Myocyte (in vitro differentiated cells): ENCODE measurements around the gene SLC16A12. TPM values are rescaled to one million over a fixed set of nuclear protein-coding genes. Genes with fewer than 3 reads are reported as not detected.
"Not testable (repeated sequence)": the region's sequence is repeated elsewhere in the genome, so short reads cannot be mapped to it uniquely, and the experiment has no call there.

ENCODE experiments used
- DNase-seq: peaks from one replicate; pipeline ENCODE4 v3.0.0-alpha.2; 2012; ENCODE audit warnings: low read depth
- total RNA-seq: library from RNA; depleted of rRNA; stranded (reverse); fragments of >200 nt; gene quantifications from 2 replicates; pipeline ENCODE4 v1.2.3, GENCODE V29; 2014

The SLC16A12 gene
- total RNA-seq, 1 donor from 2014 or later = 0.24 TPM

DNA sequence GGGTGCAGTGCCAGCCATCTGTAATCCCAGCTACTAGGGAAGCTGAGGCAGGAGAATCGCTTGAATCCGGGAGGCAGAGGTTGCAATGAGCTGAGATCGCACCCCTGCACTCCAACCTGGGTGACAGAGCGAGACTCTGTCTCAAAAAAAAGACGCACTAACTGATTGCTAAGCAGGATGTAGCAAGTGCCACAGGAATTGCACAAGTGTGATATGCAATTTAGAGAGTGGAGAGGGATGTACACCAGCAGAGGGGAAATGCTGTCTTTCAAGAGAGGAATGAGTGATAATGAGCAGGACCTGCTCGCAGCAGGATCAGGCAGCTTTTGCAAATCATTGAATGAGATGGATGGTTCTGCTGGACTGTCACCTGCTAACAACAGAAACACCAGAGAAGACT, 13.3 kb upstream of the SLC16A12 start:
- DNase-seq = no peak

DNA sequence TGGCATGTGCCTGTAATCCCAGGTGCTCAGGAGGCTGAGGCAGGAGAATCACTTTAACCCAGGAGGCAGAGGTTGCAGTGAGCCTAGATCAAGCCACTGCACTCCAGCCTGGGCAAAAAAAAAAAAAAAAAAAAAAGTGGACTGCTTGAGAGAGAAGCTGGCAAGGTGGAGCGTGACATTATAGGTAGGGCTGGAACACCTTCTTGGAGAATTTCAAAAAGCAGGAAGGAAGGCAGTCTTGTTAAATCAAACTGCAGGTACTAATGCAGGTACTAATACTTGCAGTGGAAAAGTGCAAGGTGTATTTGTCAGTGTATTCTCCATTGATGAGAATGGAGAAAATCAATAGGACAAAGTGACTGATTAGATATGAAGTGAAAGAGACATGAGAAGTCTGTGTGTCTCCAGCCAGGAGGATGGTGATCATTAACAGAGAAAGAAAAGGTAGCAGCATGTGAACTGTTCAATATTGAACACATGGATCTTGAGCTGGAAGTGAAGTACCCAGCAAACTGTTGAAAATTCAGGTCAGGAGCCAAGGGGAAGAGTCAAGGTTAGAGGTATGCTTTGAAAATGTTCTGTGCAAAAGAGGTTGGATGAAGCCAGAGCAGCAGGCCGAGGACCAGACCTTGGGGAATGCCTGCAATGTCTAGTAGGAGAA, 12.6 kb upstream of the SLC16A12 start:
- no peak for DNase-seq

DNA sequence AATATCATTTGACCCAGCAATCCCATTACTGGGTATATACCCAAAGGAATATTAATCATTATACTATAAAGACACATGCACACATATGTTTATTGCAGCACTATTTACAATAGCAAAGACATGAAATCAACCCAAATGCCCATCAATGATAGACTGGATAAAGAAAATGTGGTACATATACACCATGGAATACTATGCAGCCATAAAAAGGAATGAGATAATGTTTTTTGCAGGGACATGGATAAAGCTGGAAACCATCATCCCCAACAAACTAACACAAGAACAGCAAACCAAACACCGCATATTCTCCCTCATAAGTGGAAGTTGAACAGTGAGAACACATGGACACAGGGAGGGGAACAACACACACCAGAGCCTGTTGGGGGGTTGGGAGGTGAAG, 11.3 kb upstream of the SLC16A12 start:
- DNase-seq = not testable (repeated sequence)

DNA sequence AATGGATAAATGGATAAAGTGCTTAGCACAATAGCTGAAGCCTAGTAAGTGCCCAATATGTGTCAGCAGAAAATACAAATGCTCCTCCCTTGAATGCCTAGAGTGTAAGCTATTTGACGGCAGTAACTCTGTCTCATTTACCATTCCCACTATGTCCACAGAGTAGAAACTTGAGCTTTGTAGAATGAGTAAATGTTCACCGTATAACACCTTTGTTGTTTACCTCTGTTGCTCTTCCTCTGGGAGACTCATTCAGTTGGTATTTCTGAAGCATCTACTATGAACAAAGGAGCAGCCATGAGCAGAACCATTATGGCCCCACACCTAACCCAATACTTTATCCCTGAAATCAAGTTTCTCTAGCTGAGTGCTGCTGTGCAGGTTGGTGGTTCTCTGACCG, 8.4 kb upstream of the SLC16A12 start:
- DNase-seq = no peak

DNA sequence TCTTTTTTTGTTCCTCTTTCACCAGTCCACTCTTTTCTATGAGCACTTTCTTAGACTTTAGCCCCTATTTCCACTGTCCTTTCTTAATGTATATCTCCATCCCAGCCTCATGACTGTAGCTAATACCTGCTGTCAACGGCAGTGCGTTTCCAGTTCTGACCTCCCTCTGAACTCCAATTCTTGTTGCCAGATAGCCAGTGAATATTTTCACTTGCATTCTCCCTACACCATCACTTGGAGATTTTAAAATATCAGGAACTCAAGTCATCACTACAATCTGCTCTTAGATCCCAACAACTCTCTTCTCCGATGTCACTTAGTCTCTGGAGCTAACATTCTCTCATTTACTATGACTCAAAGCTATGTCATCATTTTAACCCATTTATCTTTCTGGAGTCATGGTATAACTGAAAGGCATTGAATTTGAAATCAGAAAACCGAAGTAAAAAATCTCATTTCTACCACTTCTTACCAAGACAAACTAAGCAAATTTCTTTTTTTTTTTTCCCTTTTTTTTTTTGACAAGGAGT, 5.1 kb upstream of the SLC16A12 start:
- DNase-seq = no peak

DNA sequence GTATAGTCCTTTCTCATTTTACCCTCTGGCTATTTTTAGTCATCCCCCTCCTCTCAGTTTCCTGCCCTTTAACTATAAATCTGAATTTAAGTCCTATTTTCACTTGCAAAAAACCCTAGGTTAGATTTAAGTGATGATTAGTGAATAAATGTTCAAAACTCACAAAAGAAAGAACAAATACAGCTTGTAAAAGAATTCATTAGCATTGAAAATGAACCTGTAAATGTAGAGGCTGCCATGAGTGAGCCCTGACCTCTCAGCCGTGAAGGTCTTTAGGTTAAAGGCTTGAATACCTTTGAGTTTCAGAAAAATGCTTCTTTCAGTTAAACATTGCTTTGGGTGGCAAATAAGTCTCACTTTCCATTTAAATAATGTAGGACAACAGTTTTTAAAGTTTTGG, 2.0 kb upstream of the SLC16A12 start:
- DNase-seq = no peak

DNA sequence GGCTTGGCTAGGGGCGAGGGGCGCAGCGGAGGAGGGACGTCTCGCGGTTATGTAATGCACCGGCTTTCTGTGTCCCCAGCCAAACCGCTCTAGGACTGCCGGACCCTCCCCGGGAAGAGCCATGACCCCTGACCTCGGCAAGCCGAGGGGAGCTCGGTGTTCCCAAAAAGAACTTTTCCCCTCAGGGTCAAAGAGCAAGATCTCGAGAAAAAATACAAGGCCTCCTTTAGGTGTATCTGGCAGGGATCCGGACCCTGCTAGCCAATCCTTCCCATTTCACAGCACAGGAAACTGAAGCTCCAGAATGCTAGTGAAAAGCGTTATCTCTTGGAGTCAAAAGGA, 590 bp upstream of the SLC16A12 start:
- DNase-seq = no peak

DNA sequence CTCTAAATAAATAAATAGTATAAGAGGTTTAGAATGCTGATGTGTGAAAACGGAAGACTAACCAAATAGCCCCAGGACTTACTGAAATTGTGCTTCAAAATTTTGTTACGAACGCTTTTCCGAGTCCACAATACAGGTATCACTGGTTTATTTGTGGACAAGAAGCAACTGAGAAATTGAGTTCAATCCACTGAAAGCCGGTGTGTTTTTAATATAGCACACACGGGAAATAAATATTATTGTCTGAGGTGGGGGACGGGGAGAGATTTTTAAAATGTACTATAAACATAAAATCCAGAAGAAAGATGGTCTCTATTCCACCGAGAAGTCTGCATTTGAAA, 598 bp downstream of the SLC16A12 start:
- no peak for DNase-seq

DNA sequence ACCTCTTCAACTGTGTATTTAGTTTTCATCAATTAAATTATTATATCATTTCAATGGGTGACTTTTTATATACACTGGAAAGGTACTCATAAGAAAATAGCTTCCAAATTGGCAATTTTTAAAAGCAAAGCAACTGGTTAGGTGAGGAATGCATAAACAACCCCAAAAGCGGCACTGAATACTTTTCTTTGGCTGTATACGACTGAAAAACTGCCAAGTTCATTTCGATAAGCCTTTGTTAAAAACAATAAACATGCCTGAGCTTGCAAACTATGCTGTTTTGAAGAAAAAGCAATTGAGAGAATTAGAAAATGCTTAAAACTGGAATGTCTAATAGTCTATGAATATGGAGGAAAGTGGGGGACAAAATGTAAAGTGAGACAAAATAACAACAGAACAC, 2.9 kb downstream of the SLC16A12 start:
- DNase-seq = no peak

DNA sequence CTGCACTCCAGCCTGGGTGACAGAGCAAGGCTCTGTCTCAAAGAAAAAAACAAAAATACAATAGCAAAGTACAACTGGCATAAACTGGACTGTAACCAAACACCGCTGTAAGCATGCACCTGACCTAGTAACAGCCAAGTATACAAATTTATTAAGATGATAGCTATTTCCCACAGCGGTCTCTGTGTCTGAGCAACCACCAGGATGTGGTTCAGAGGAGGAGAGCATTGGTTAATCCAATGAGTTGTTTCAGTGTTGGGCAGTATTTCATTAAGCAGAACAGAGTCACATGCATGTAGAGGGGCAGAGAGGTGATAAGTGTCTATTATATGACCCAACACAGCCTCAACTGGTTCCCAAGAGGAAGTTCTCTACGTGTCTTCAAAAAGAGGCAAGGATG, 4.0 kb downstream of the SLC16A12 start:
- DNase-seq = peak; percentile 55

DNA sequence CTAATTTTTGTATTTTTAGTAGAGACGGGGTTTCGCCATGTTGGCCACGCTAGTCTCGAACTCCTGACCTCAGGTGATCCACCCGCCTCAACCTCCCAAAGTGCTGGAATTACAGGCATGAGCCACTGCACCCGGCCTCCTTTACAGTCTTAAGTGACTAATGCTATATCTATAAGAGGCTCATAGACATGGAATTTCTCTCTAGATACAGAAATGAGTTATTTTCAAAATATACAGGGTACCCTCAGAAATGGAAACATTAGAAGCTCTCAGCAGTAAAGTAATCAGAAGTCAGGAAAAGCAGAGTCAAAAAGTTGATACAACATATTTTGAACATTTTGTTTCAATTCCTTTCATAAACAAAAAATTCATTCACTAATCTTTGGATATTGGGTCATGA, 5.7 kb downstream of the SLC16A12 start:
- not testable (repeated sequence) for DNase-seq

DNA sequence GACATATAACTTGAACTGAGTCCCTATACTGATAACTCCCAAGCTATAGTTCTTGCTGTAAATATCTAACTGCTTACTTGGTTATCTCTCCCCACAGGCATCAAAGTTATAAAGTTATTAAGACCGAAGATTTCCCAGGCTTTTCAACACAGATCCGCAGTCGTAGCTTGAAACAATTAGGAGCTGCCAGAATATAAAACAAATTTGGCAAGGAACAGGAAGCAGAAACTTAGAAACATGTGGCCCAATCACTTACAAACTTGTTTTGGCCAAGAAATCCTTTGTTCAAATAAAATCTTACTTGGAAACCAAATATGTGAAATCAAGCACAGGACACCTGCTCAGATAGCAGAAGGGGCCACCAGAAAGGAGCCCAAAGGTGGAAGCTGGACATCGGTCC, 9.0 kb downstream of the SLC16A12 start:
- no peak for DNase-seq

DNA sequence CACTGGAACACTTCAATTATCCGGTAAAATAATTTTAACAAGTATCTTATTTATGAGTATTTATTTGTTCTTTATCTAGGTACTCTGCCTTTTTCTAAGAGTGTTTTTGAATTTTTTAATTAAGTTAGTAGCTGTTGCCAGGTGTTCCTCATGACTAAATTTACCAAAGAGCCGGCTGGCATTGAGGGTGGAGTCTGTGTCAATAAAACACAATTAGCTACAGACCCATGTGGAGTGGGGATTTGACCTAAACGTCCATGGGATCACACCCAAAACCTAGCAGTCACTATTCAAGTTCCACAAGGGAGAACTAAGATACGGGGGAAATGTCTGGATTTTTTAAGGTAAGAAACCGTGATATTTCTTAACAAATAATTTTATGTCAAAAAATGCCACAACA, 9.8 kb downstream of the SLC16A12 start:
- DNase-seq = no peak

DNA sequence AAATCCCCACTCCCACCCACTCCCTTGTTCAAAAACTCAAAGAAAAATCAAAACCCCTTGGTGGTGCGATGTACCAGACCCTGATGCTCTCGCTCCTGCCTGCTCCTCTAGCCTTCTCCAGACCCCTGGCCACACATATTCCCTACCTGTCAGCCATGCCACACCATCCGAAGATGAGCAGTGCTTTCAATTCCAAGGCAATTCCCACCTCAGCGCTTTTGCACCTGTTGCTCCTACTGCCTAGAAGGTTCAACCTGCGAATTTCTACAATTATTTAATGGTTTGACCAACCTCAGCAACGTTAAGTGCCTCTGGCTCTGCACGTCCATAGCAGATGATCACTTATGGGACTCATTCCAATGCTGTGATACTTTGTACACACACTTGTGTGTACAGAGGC, 11.1 kb downstream of the SLC16A12 start:
- DNase-seq = no peak

DNA sequence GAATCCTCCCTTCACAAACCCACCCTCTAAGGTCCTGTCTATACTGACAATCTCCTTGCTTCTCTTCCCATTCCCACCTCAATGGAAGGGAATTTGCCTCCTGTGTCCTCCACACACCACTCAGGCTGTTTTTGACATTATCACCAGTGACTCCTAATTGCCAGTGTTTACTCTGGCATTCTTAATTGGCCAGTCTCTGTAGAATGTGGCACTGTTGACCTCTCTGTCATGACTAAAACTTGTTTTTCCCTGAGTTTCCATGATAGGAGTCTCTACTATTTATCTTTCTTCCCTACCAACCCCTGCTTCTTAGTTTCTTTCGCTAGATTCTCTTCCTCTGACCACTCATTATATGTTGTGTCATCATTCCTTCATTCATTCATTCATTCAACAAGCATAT, 12.1 kb downstream of the SLC16A12 start:
- no peak for DNase-seq

DNA sequence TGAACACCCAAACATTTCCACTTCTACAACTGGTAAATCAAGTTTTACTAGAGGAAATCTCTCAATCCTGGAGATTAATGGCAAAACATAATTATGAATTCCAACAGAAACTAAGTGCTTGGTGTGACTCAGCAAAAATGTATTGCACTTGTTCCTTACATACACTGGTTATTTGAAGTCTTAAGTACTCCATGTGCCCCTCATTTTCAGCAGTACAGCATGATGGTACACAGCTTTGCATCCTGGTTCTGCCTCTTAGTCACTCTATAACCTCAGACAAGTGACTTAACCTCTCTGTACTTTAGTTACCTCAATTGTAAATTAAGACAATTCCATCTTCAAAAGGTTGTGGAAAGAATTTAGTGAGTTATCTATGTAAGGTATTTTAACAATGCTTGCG, 12.9 kb downstream of the SLC16A12 start:
- no peak for DNase-seq

DNA sequence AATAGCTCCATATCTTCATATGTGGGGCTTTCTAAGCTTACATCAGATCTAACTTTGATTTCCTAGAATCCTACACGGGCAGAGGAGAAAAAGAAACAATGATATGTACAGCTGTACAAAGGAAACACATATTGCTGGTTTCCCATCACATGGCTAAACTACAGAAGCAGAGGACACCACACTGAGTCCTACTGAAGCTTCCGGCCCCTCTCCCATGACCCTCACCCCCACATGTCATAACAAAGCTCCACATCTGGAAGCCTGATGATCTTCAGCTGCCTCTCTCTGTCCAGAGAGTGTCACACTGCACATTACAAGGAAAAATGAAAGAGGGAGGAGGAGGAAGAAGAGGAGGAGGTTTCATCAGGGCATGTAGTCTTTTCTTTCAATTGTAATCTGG, 14.0 kb downstream of the SLC16A12 start:
- DNase-seq = no peak

DNA sequence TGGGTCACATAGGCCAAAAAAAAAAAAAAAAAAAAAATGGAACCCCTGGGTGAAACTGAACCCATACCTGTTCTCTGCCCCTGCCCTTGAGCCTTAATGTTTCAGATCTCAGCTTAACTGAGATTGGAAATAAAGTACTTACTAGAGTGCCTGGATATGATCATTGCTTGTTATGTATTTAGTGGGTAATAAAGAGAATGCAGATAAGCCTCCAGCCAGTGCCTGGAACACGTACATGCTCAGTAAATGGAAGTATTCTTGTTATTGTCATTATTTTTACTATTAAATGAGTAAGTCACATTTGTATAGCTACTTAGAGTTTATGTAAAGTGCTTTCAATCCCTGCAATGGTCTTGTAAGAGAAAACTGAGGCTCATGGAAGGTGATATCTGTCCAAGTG, 14.7 kb downstream of the SLC16A12 start:
- no peak for DNase-seq

DNA sequence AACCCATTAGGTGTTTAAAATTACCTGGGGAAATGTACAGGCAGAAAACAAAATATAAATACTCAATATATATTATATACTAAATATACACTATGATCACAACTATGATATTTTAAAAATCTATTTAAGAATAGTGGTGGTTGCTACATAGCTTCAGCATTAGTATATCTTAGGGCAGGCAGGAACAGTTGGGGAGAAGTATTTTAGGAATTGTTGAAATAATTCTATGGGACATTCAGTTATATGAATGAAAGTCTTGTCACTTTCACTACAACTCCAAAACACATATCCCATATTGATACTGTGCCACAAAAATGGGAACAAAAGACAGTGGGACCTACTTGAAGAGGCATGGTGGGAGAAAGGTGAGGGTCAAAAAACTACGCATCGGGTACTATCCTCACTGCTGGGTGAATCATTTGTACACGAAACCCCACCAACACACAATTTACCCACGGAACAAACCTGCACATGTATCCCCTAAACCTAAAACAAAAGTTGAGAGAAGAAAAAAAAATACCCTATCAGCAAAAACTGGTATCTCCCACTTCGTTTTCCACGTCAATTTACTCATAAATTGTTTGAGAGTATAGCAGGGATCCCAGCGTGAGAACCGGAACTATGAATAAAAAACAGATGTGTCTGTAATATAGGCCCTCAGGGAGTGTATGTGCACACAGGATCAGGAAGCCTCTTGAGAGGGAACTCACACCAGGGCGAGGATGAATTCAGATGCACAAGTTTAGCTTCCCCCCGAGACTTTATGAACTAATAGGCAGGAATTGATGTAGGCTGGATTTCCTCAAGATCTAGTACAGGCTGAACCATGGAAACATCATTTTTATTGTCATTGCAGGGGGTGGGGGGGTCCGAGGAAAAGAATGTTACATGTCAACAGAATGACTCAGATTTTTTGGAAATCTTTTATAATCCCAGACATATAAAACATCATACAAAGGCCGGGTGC, 16.2 kb downstream of the SLC16A12 start:
- DNase-seq = no peak

DNA sequence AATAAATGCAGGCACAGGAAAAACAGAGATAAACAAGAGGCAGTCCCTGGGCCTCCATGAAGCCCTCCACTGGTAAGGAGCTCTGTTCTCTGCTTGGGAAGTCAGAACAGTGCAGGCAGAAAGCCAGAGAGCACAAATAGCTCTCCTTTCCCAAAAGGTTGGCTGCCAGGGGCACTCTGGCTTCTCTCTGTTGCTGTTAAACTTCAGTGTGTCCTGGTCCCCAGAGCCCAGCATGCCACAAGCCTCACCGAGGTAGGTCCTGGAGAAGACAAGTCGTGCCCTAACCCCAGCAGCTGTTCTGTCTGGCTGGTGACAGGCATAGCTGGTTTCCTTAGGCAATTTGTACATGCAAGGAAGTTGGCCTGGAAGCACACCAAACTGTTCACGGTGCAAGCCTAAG, 17.3 kb downstream of the SLC16A12 start:
- peak; percentile 89 for DNase-seq

DNA sequence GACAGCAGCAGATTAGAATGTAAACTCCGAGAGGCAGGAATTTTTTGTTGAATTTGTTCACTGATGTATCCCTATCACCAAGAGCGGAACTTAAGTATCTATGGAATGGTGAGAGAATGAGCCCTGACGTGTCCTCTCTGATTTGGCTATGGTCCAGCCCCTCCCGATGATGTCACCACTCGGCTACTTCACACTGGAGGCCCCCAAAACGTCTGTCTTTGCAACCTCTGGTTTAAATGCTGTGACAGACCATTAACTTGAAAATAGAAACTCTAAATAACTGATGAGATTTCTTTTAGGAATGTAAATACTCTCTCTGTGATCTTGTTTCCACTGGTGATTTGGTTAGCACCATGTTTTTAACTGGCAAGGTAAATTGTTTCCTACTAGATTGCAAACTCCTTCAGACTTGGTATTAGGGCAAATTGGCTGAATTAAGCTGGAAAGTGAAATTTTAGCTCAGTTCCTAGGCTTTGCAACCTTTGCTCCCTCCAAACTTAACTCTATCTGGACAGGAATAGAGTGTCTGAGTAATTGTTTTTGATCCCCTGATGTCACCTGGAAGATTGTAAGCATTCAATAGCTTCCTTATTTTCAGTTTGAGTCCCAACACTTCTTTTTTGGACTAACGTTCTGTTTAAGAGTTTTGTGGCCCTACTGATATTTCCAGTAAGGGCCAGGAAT, 19.1 kb downstream of the SLC16A12 start:
- DNase-seq = peak; percentile 90
